GM12878 (cell line): Measurements from ENCODE around the gene MARCHF2.

Experiments
- BHLHE40 ChIP-seq, 2 experiments: fragments of 450-650 bp in 1 of 2; IDR thresholded peaks; 2 replicates each; pipeline ENCODE4 v1.6.1; 2011 to 2017; ENCODE audit warnings: low read depth in 2 of 2, borderline replicate concordance in 1 of 2, improper control_type of control experiment in 1 of 2, low read length in 1 of 2, mild to moderate bottlenecking in 1 of 2
- CTCF ChIP-seq, 3 experiments: IDR thresholded peaks in 2 of 3; conservative IDR thresholded peaks in 1 of 3; 2 replicates each; pipeline ENCODE4 v1.5.1; 2011; ENCODE audit warnings: low read depth in 3 of 3, low read length in 3 of 3, mild to moderate bottlenecking in 3 of 3, control low read depth in 2 of 3, moderate library complexity in 2 of 3, inconsistent platforms in 1 of 3, mixed read lengths in 1 of 3; ENCODE audit not compliant: control insufficient read depth in 2 of 3, insufficient read depth in 1 of 3; ENCODE audit errors: extremely low read depth in 1 of 3
- CUX1 ChIP-seq: IDR thresholded peaks from 2 replicates; pipeline ENCODE4 v1.6.1; 2012; ENCODE audit warnings: improper control_type of control experiment, low read depth, low read length; ENCODE audit not compliant: insufficient replicate concordance
- EZH2 ChIP-seq: IDR thresholded peaks from 2 replicates; pipeline ENCODE4 v1.6.1; 2012; ENCODE audit warnings: low read depth, mild to moderate bottlenecking, control low read depth, inconsistent platforms, low read length, borderline replicate concordance; ENCODE audit not compliant: control insufficient read depth
- JUND ChIP-seq: IDR thresholded peaks from 2 replicates; pipeline ENCODE4 v1.6.1; 2012; ENCODE audit warnings: low read depth, mild to moderate bottlenecking, low read length, improper control_type of control experiment, moderate library complexity
- POLR2A ChIP-seq: IDR thresholded peaks from 2 replicates; pipeline ENCODE4 v1.6.1; 2011; ENCODE audit warnings: low read depth, mild to moderate bottlenecking, low read length
- POLR2AphosphoS5 ChIP-seq: IDR thresholded peaks from 2 replicates; pipeline ENCODE4 v1.6.1; 2011; ENCODE audit warnings: mild to moderate bottlenecking, low read length, inconsistent platforms
- RELA ChIP-seq: fragments of 450-650 bp; IDR thresholded peaks from 2 replicates; pipeline ENCODE4 v1.8.0; 2014; ENCODE audit warnings: borderline replicate concordance; ENCODE audit not compliant: partially characterized antibody
- ZBED1 ChIP-seq: IDR thresholded peaks from 2 replicates; pipeline ENCODE4 v1.6.1; 2016; ENCODE audit warnings: borderline replicate concordance
- ZSCAN29 ChIP-seq: fragments of 450-650 bp; IDR thresholded peaks from 2 replicates; pipeline ENCODE4 v1.6.1; 2017; ENCODE audit warnings: mild to moderate bottlenecking, moderate library complexity
- TF ChIP-seq, protein P1 (sequence below): IDR thresholded peaks from 2 replicates; pipeline ENCODE4 v1.6.1; 2011; ENCODE audit warnings: mild to moderate bottlenecking, low read depth, low read length, moderate library complexity; ENCODE audit not compliant: insufficient replicate concordance
- TF ChIP-seq, protein P2 (sequence below): IDR thresholded peaks from 2 replicates; pipeline ENCODE4 v1.6.1; 2012; ENCODE audit warnings: mild to moderate bottlenecking, low read depth, low read length

DNA sequence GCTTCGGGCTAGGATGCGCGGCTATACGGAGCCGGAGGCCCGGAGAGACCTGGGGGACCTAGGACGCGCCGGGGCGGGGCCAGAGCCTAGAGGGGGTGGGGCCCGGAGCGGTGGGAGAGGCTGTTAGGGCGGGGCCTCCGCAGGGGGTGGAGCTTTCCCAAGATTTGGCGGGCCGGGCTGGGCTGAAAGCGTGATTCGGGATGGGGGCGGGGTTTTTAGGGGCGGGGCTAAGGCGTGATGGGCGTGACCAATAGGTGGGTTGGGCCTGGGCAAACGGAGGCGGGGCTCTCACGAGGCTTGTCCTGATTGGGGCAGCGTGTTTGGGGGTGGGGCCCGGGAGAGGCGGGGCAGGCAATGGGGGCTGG, 22.5 kb upstream of the MARCHF2 start:
- TF ChIP-seq JUND (no peak), POLR2AphosphoS5 (no peak), POLR2A (peak; percentile 72), EZH2 (no peak), ZSCAN29 (no peak), CUX1 (no peak), RELA (no peak), CTCF (IDR thresholded peaks at IDR 0.05 in 2 of 3, conservative IDR thresholded peaks at IDR 0.05 in 1 of 3; ENCODE audit: control insufficient read depth in 2 of 3, extremely low read depth in 1 of 3, insufficient read depth in 1 of 3, low read depth in 3 of 3, low read length in 3 of 3) (no peak), ZBED1 (no peak), BHLHE40 (IDR thresholded peaks at IDR 0.05; ENCODE audit: borderline replicate concordance in 1 of 2, low read depth in 2 of 2, low read length in 1 of 2) (no peak)
- TF ChIP-seq, protein P1, sequence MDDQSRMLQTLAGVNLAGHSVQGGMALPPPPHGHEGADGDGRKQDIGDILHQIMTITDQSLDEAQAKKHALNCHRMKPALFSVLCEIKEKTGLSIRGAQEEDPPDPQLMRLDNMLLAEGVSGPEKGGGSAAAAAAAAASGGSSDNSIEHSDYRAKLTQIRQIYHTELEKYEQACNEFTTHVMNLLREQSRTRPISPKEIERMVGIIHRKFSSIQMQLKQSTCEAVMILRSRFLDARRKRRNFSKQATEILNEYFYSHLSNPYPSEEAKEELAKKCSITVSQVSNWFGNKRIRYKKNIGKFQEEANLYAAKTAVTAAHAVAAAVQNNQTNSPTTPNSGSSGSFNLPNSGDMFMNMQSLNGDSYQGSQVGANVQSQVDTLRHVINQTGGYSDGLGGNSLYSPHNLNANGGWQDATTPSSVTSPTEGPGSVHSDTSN: peak; percentile 40
- TF ChIP-seq, protein P2, sequence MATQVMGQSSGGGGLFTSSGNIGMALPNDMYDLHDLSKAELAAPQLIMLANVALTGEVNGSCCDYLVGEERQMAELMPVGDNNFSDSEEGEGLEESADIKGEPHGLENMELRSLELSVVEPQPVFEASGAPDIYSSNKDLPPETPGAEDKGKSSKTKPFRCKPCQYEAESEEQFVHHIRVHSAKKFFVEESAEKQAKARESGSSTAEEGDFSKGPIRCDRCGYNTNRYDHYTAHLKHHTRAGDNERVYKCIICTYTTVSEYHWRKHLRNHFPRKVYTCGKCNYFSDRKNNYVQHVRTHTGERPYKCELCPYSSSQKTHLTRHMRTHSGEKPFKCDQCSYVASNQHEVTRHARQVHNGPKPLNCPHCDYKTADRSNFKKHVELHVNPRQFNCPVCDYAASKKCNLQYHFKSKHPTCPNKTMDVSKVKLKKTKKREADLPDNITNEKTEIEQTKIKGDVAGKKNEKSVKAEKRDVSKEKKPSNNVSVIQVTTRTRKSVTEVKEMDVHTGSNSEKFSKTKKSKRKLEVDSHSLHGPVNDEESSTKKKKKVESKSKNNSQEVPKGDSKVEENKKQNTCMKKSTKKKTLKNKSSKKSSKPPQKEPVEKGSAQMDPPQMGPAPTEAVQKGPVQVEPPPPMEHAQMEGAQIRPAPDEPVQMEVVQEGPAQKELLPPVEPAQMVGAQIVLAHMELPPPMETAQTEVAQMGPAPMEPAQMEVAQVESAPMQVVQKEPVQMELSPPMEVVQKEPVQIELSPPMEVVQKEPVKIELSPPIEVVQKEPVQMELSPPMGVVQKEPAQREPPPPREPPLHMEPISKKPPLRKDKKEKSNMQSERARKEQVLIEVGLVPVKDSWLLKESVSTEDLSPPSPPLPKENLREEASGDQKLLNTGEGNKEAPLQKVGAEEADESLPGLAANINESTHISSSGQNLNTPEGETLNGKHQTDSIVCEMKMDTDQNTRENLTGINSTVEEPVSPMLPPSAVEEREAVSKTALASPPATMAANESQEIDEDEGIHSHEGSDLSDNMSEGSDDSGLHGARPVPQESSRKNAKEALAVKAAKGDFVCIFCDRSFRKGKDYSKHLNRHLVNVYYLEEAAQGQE: no peak
